A673 (cell line): ENCODE measurements around the gene CACNA2D2. TPM values are rescaled to one million over a fixed set of nuclear protein-coding genes. Genes with fewer than 3 reads are reported as not detected.

ENCODE experiments used
- BruUV-seq: library from RNA; stranded (reverse); fragments of 400-500 nt; replicated peaks from 2 replicates; lab custom pipeline; 2021; lab: Mats Ljungman, UMichigan
- CTCF ChIA-PET: fragments of 300-600 bp; sonication (Branson Sonifier 250); formaldehyde crosslinking; loops from one replicate; lab custom pipeline; 2022; ENCODE audit warnings: antibody characterized with exemption; lab: Charles Lee
- POLR2A ChIA-PET: fragments of 300-600 bp; sonication (Branson Sonifier 250); formaldehyde crosslinking; loops from one replicate; lab custom pipeline; 2022; ENCODE audit warnings: antibody characterized with exemption; ENCODE audit not compliant: low non-redundant PET; lab: Charles Lee
- DNase-seq: peaks from one replicate; pipeline ENCODE4 v3.0.0-alpha.2; 2015; ENCODE audit warnings: low spot score
- H3K27ac ChIP-seq: fragments of 200-600 bp; sonication (generic); 2 replicates; pipeline ENCODE4 v1.5.1; 2016; ENCODE audit warnings: mixed run types, low read depth, mild to moderate bottlenecking, mixed read lengths, antibody characterized with exemption, low read length; ENCODE audit not compliant: poor library complexity, severe bottlenecking
- H3K27me3 ChIP-seq: fragments of 200-600 bp; sonication (generic); replicated peaks from 2 replicates; pipeline ENCODE4 v1.6.1; 2017; ENCODE audit warnings: mixed run types, low read depth, mild to moderate bottlenecking, mixed read lengths, antibody characterized with exemption, low read length; ENCODE audit not compliant: insufficient read depth, poor library complexity
- H3K36me3 ChIP-seq: fragments of 200-600 bp; sonication (generic); 2 replicates; pipeline ENCODE4 v1.6.1; 2016; ENCODE audit warnings: mixed run types, mild to moderate bottlenecking, mixed read lengths, antibody characterized with exemption, low read length; ENCODE audit not compliant: insufficient read depth, poor library complexity, severe bottlenecking
- H3K4me1 ChIP-seq: fragments of 200-600 bp; sonication (generic); 2 replicates; pipeline ENCODE4 v1.6.1; 2017; ENCODE audit warnings: mixed run types, mild to moderate bottlenecking, mixed read lengths, antibody characterized with exemption, low read length; ENCODE audit not compliant: insufficient read depth, poor library complexity, severe bottlenecking
- H3K4me3 ChIP-seq: fragments of 200-600 bp; sonication (generic); 2 replicates; pipeline ENCODE4 v1.5.1; 2016; ENCODE audit warnings: low read depth, mixed run types, mild to moderate bottlenecking, mixed read lengths, low read length; ENCODE audit not compliant: poor library complexity, severe bottlenecking
- H3K9me3 ChIP-seq: fragments of 200-600 bp; sonication (generic); 2 replicates; pipeline ENCODE4 v1.6.1; 2016; ENCODE audit warnings: mixed run types, low read depth, mild to moderate bottlenecking, mixed read lengths, antibody characterized with exemption, low read length; ENCODE audit not compliant: poor library complexity, severe bottlenecking
- CTCF ChIP-seq: fragments of 300-800, 200-600 bp; sonication (generic); conservative IDR thresholded peaks from 2 replicates; pipeline ENCODE4 v1.5.1; 2017; ENCODE audit warnings: low read depth, mild to moderate bottlenecking, antibody characterized with exemption, low read length, moderate library complexity, mixed read lengths
- EZH2 ChIP-seq: fragments of 200-600 bp; sonication (generic); IDR thresholded peaks from 2 replicates; pipeline ENCODE4 v1.6.1; 2017; ENCODE audit warnings: borderline replicate concordance, low read depth, mild to moderate bottlenecking, mixed read lengths, antibody characterized with exemption, low read length; ENCODE audit not compliant: poor library complexity, severe bottlenecking
- intact Hi-C: fragments of 100-400 bp; cut with micrococcal nuclease; formaldehyde crosslinking; loops from one replicate; pipeline ENCODE4 v1.10.0; 2022; ENCODE audit not compliant: unreplicated experiment
- total RNA-seq: library from RNA; stranded (reverse); gene quantifications from 2 replicates; pipeline ENCODE4 v1.2.3, GENCODE V29; 2021

The CACNA2D2 gene
- total RNA-seq, 1 experiment from 2014 or later: 0.17 TPM

GRCh38 chr3:50388016-50388719 lies 115.3 kb downstream of the CACNA2D2 start:
- TF ChIP-seq EZH2 (no peak), CTCF (0 out of 2 replicates have a peak, but pooled peaks have one; percentile 24)
- Histone ChIP-seq H3K9me3 (no peaks in the 10 kb centered on the region), H3K27me3 (no peaks in the 10 kb centered on the region), H3K36me3 (no peaks in the 10 kb centered on the region), H3K4me1 (no peaks in the 10 kb centered on the region), H3K27ac (no peak overlapping the region), H3K4me3 (no peak overlapping the region)
- DNase-seq: no peak
- intact Hi-C loops: no loop called here
- CTCF ChIA-PET: no interaction called here
- no TSS peak for BruUV-seq
- POLR2A ChIA-PET: interaction anchor here (0.6 kb wide), 1 partner anchor 20 kb away, joined by 3 read pairs; no protein-coding TSS in a partner anchor

- CTCF ChIA-PET: no interaction called here
- no peak for DNase-seq
- no peak for TF ChIP-seq EZH2
- TF ChIP-seq CTCF: no peak
- H3K27ac ChIP-seq: no peak overlapping the region
- intact Hi-C loops: no loop called here
- H3K36me3 ChIP-seq: no peaks in the 10 kb centered on the region
- H3K9me3 ChIP-seq: no peaks in the 10 kb centered on the region
- no peaks in the 10 kb centered on the region for H3K27me3 ChIP-seq
- no peaks in the 10 kb centered on the region for H3K4me1 ChIP-seq
- H3K4me3 ChIP-seq: no peak overlapping the region
- no TSS peak for BruUV-seq
- POLR2A ChIA-PET: no interaction called here
Measured at GRCh38 chr3:50385754-50386153, 117.7 kb downstream of the CACNA2D2 start.

GRCh38 chr3:50383750-50384149 lies 119.7 kb downstream of the CACNA2D2 start:
- Histone ChIP-seq H3K4me3 (no peak overlapping the region), H3K4me1 (no peaks in the 10 kb centered on the region), H3K27me3 (no peaks in the 10 kb centered on the region), H3K9me3 (no peaks in the 10 kb centered on the region), H3K36me3 (no peaks in the 10 kb centered on the region), H3K27ac (no peak overlapping the region)
- no TSS peak for BruUV-seq
- POLR2A ChIA-PET: no interaction called here
- DNase-seq: no peak
- TF ChIP-seq CTCF (no peak), EZH2 (no peak)
- CTCF ChIA-PET: no interaction called here
- intact Hi-C loops: no loop called here
